ENCODE results near the gene SLC44A1.

The SLC44A1 gene

GRCh38 chr9:105396901-105397300 is 152.4 kb downstream of the SLC44A1 start:
- DNase-seq = no peak

- DNase-seq = no peak
Observed at GRCh38 chr9:105399117-105399516, 154.7 kb downstream of the SLC44A1 start.

- DNase-seq = no peak
Observed at GRCh38 chr9:105401651-105402050, 157.2 kb downstream of the SLC44A1 start.

- DNase-seq = no peak
Observed at GRCh38 chr9:105403552-105404248, 159.2 kb downstream of the SLC44A1 start.

- DNase-seq = peak; percentile 17
Observed at GRCh38 chr9:105405514-105406131, 161.2 kb downstream of the SLC44A1 start.

- no peak for DNase-seq
Observed at GRCh38 chr9:105406369-105406768, 161.9 kb downstream of the SLC44A1 start.

- DNase-seq = no peak
Observed at GRCh38 chr9:105413525-105413924, 169.1 kb downstream of the SLC44A1 start.

GRCh38 chr9:105414947-105415661 is 170.7 kb downstream of the SLC44A1 start:
- peak; percentile 19 for DNase-seq

- DNase-seq = no peak
Observed at GRCh38 chr9:105415662-105415980, 171.2 kb downstream of the SLC44A1 start.

- no peak for DNase-seq
Observed at GRCh38 chr9:105416840-105417239, 172.4 kb downstream of the SLC44A1 start.

GRCh38 chr9:105418588-105419500 is 174.4 kb downstream of the SLC44A1 start:
- no peak for DNase-seq

GRCh38 chr9:105419816-105420597 is 175.6 kb downstream of the SLC44A1 start:
- DNase-seq = no peak

GRCh38 chr9:105421154-105421553 is 176.7 kb downstream of the SLC44A1 start:
- no peak for DNase-seq

- no peak for DNase-seq
Observed at GRCh38 chr9:105421864-105422263, 177.4 kb downstream of the SLC44A1 start.

- no peak for DNase-seq
Observed at GRCh38 chr9:105425816-105426433, 181.5 kb downstream of the SLC44A1 start.

GRCh38 chr9:105426657-105427056 is 182.2 kb downstream of the SLC44A1 start:
- DNase-seq = no peak

GRCh38 chr9:105431424-105432246 is 187.2 kb downstream of the SLC44A1 start:
- DNase-seq = no peak

GRCh38 chr9:105432247-105432842 is 187.9 kb downstream of the SLC44A1 start:
- DNase-seq = no peak

- no peak for DNase-seq
Observed at GRCh38 chr9:105435453-105435852, 191.0 kb downstream of the SLC44A1 start.

GRCh38 chr9:105436783-105437182 is 192.3 kb downstream of the SLC44A1 start:
- no peak for DNase-seq
